Activated CD4-positive, alpha-beta T cell treated with anti-CD3 and anti-CD28 coated beads, Interleukin-2, amount 10 ng/mL, durations not matched to agents 7 days and 5 days (primary cell): ENCODE measurements around the gene IRAK1BP1. TPM values are rescaled to one million over a fixed set of nuclear protein-coding genes. Genes with fewer than 3 reads are reported as not detected.
"Not testable (repeated sequence)": the region's sequence is repeated elsewhere in the genome, so short reads cannot be mapped to it uniquely, and the experiment has no call there.

ENCODE experiments used
- CTCF ChIA-PET: fragments of 350-600 bp; sonication (Branson Sonifier 250); formaldehyde crosslinking; loops from one replicate; lab custom pipeline; 2021; ENCODE audit warnings: antibody characterized with exemption; lab: Charles Lee
- POLR2A ChIA-PET: fragments of 350-600 bp; sonication (Branson Sonifier 250); formaldehyde crosslinking; loops from one replicate; lab custom pipeline; 2021; ENCODE audit warnings: antibody characterized with exemption; lab: Charles Lee
- DNase-seq: peaks from one replicate; pipeline ENCODE4 v3.0.0-alpha.2; 2020
- H3K27ac Mint-ChIP-seq: one replicate; pipeline ENCODE4 v1.8.0; 2021; ENCODE audit warnings: mild to moderate bottlenecking, moderate library complexity, mixed read lengths
- H3K27me3 Mint-ChIP-seq: one replicate; pipeline ENCODE4 v1.8.0; 2021; ENCODE audit warnings: mixed read lengths
- H3K36me3 Mint-ChIP-seq: one replicate; pipeline ENCODE4 v1.8.0; 2021; ENCODE audit warnings: low read depth, mixed read lengths
- H3K4me1 Mint-ChIP-seq: one replicate; pipeline ENCODE4 v1.8.0; 2021; ENCODE audit warnings: mixed read lengths
- H3K4me3 Mint-ChIP-seq: one replicate; pipeline ENCODE4 v1.8.0; 2021; ENCODE audit warnings: mild to moderate bottlenecking, moderate library complexity, mixed read lengths
- H3K9me3 Mint-ChIP-seq: one replicate; pipeline ENCODE4 v1.8.0; 2021; ENCODE audit warnings: mixed read lengths
- total RNA-seq, 2 experiments: library from RNA; stranded (reverse); gene quantifications; one replicate each; pipeline ENCODE4 v1.2.3, GENCODE V29; 2021

Gene IRAK1BP1
- total RNA-seq, 2 experiments from 2014 or later, result 2.7 to 2.8 TPM

DNA sequence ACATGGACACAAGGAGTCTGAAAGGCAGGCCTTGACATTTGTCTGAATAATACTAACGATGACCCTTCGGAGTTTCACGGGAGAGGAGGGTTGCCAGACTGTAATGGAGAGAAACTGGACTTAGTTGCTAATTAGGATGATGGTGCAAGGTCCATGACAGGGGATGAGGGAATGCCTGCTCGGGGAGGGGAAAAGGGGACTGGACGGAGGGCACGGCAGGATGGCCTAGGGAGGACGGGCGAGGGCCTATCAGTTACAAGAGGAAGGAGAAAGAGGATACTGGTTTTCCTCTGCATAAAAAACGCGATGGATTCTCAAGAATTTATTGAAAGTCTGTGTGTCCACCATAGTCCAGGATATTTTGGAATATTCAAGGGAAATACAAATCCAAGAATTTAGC is 42.7 kb downstream of the IRAK1BP1 start:
- Mint-ChIP-seq H3K4me1 (peaks cover 14% of the 10 kb centered on the region), H3K36me3 (peaks cover 5% of the 10 kb centered on the region), H3K9me3 (no peaks in the 10 kb centered on the region), H3K4me3 (peak overlapping the region; percentile 43), H3K27ac (no peak overlapping the region), H3K27me3 (peaks cover 20% of the 10 kb centered on the region)
- ChIA-PET POLR2A (no interaction called here), CTCF (no interaction called here)
- DNase-seq, result no peak

DNA sequence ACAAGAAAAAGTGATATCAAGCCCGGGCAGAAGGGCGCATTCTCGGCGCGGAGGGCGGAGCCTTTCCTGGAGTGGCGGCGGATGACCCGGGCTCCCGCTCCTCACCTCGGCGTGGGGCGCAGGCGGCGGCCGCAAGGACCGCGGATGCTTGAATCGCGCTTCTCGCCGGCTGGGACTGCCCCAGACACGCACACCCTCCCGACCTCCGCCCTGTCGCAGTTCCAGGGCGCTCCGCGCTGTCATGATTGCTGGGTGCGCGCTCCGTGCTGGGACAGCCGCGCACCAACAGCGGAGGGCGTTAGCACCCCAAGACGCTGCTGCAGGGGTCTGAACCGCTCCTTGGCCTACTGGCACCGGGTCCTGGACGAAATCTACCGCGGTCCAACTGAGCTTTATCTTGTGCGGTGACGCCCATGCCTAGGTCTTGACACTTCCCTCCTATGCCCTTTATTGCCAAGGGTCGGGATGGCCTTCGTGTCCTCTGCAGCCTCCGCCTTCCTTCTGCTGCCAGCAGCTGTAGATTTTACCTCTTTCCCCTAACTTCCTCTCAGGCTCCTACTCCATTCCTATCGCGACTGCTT is 43.3 kb downstream of the IRAK1BP1 start:
- no peaks in the 10 kb centered on the region for H3K9me3 Mint-ChIP-seq
- H3K4me3 Mint-ChIP-seq, result peak overlapping the region; percentile 43
- peaks cover 20% of the 10 kb centered on the region for H3K27me3 Mint-ChIP-seq
- peaks cover 5% of the 10 kb centered on the region for H3K36me3 Mint-ChIP-seq
- H3K27ac Mint-ChIP-seq, result no peak overlapping the region
- peaks cover 14% of the 10 kb centered on the region for H3K4me1 Mint-ChIP-seq
- CTCF ChIA-PET, result no interaction called here
- DNase-seq, result peak; percentile 20
- POLR2A ChIA-PET, result no interaction called here

DNA sequence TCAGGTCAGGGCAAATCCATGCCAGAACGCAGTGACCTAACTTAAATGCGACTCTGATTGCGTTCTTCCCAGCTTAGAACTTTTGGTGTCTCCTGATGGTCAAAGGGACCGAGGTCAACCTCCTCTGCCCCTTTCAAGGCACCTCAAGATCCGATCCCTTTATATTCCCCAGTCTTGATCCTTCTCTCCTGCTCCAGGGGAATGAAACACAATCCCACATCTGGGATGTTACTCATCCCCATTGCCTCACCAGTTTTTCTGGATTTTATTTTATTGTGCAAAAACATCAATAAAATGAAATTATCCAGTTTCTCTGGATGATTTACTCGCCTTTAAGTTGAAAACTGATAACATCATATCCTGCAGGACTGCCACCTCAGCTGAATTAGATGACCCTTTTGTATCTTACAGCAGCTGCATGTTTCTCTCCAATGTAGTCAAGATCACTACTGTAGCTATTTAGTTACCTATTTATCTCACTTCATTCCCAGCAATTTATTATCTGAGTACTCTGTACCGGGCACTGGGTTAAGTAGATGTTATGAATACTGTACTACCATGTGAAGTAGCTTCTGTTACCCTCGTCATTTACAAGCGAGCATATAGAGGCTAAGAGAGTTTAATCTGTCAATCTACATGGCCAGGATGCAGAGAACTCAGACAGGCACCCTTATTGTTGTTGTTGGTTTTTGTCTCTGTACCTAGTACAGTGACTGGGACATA is 44.0 kb downstream of the IRAK1BP1 start:
- ChIA-PET CTCF (no interaction called here), POLR2A (no interaction called here)

DNA sequence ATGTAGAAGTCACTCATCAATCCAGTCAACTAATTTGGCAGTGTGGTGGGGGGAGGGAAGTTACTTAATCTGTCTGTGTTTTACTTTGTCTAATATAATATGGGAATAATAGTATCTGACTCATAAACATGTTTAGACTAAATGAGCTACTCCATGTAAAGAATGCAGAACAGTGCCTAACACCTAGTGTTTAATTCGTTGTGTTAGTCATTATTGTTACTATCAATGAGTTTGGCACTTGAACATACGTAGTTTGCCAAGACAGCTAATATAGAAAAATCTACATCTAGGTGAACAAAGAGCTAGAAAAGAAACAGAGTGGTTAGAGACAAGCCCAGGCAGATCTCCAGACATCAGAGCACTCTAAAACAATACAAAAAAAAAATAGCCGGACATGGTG is 49.1 kb downstream of the IRAK1BP1 start:
- no peak overlapping the region for H3K27ac Mint-ChIP-seq
- H3K4me1 Mint-ChIP-seq, result peaks cover 2% of the 10 kb centered on the region
- ChIA-PET CTCF (no interaction called here), POLR2A (no interaction called here)
- no peaks in the 10 kb centered on the region for H3K36me3 Mint-ChIP-seq
- peaks cover 8% of the 10 kb centered on the region for H3K27me3 Mint-ChIP-seq
- H3K4me3 Mint-ChIP-seq, result no peak overlapping the region
- no peak for DNase-seq
- peaks cover 22% of the 10 kb centered on the region for H3K9me3 Mint-ChIP-seq

More for the DNA sequence above, 44.0 kb downstream of the IRAK1BP1 start:
- Mint-ChIP-seq H3K4me3 (peak overlapping the region; percentile 43), H3K9me3 (peaks cover 3% of the 10 kb centered on the region), H3K27me3 (peaks cover 20% of the 10 kb centered on the region), H3K27ac (no peak overlapping the region), H3K36me3 (peaks cover 5% of the 10 kb centered on the region), H3K4me1 (peaks cover 14% of the 10 kb centered on the region)
- no peak for DNase-seq

DNA sequence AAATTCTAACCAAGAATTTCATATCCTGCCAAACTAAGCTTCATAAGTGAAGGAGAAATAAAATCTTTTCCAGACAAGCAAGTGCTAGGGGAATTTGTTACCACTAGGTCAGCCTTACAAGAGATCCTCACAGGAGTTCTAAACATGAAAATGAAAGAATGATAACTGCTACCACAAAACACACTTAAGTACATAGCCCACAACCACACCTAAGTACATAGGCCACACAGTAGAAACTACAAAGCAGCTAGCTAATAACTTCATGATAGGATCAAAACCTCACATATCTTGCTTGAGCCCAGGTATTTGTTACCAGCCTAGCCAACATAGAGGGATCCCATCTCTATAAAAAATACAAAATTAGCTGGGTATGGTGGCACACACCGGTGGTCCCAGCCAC is 50.4 kb downstream of the IRAK1BP1 start:
- H3K27me3 Mint-ChIP-seq, result no peaks in the 10 kb centered on the region
- H3K36me3 Mint-ChIP-seq, result no peaks in the 10 kb centered on the region
- H3K4me1 Mint-ChIP-seq, result peaks cover 2% of the 10 kb centered on the region
- DNase-seq, result no peak
- ChIA-PET POLR2A (no interaction called here), CTCF (no interaction called here)
- H3K27ac Mint-ChIP-seq, result no peak overlapping the region
- H3K9me3 Mint-ChIP-seq, result peaks cover 26% of the 10 kb centered on the region
- H3K4me3 Mint-ChIP-seq, result no peak overlapping the region

DNA sequence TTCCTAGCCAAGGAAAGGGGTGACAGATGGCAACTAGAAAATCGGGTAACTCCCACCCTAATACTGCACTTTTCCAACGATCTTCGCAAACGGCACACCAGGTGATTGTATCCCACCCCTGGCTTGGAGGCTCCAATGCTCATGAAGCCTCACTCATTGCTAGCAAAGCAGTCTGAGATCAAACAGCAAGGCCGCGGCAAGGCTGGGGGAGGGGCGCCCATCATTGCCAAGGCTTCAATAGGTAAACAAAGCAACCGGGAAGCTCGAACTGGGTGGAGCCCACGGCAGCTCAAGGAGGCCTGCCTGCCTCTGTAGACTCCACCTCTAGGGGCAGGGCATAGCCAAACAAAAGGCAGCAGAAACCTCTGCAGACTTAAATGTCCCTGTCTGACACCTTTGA is 53.8 kb downstream of the IRAK1BP1 start:
- DNase-seq, H3K4me1 Mint-ChIP-seq, CTCF ChIA-PET, H3K27me3 Mint-ChIP-seq, H3K4me3 Mint-ChIP-seq, H3K27ac Mint-ChIP-seq, H3K36me3 Mint-ChIP-seq, POLR2A ChIA-PET: not testable (repeated sequence)
- H3K9me3 Mint-ChIP-seq, result peaks cover 35% of the 10 kb centered on the region

DNA sequence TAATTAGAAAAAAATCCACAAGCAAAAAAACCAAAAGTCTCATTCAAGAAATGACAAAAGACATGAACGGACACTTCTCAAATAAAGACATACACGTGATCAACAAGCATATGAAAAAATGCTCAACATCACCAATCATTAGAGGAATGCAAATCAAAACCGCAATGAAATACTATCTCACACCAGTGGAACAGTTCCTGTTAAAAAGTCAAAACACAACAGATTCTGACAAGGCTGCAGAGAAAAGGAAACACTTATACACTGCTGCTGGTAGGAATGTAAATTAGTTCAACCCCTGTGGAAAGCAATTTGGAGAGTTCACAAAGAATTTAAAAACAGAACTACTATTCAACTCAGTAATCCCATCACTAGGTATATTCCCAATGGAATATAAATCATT is 58.0 kb downstream of the IRAK1BP1 start:
- H3K27me3 Mint-ChIP-seq, result peaks cover 10% of the 10 kb centered on the region
- CTCF ChIA-PET, result no interaction called here
- no peaks in the 10 kb centered on the region for H3K4me1 Mint-ChIP-seq
- peaks cover 24% of the 10 kb centered on the region for H3K9me3 Mint-ChIP-seq
- H3K27ac Mint-ChIP-seq, result no peak overlapping the region
- no peak overlapping the region for H3K4me3 Mint-ChIP-seq
- no peaks in the 10 kb centered on the region for H3K36me3 Mint-ChIP-seq
- POLR2A ChIA-PET, result no interaction called here
- DNase-seq, result no peak

DNA sequence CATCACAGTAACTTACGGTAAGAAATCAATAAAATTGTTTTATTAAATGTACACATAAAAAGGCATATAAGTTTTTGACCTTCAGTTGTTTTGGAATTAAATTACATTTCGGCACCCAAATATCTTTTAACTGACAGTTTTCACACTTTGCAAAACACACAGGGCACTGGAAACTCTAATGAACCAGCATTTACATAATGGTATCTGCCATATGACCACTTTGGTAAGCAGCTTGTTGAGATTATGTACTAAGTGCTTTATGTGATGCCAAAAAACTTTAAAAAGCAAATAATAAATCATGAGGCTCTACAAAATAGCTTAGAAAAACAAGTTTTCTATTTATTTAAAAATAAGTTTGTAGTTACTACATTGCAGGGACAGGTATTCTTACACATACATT is 68.2 kb downstream of the IRAK1BP1 start:
- no peak for DNase-seq
- H3K4me1 Mint-ChIP-seq, result no peaks in the 10 kb centered on the region
- H3K27me3 Mint-ChIP-seq, result no peaks in the 10 kb centered on the region
- peaks cover 15% of the 10 kb centered on the region for H3K36me3 Mint-ChIP-seq
- H3K27ac Mint-ChIP-seq, result no peak overlapping the region
- no peak overlapping the region for H3K4me3 Mint-ChIP-seq
- ChIA-PET POLR2A (no interaction called here), CTCF (no interaction called here)
- no peaks in the 10 kb centered on the region for H3K9me3 Mint-ChIP-seq

DNA sequence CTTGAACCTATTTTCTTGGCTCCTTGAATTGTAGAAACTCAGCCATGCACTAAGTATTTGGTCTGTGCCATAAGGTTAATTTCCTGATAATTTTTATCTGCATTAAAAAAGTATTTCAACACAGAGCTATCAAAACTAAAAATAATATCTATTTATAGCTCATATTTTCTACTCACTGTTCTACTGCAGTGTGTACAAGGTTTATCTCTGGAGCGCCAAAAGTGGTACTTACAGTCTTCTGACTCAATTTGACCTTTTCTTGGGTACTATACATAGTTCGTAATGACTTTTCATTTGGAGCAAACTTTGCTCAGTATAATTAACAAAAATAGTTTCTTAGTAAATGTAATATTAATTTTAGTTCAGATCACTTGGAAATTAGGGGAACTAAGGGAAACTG is 69.2 kb downstream of the IRAK1BP1 start:
- ChIA-PET POLR2A (no interaction called here), CTCF (no interaction called here)
- Mint-ChIP-seq H3K9me3 (no peaks in the 10 kb centered on the region), H3K27me3 (no peaks in the 10 kb centered on the region), H3K27ac (no peak overlapping the region), H3K4me3 (no peak overlapping the region), H3K4me1 (no peaks in the 10 kb centered on the region), H3K36me3 (peaks cover 24% of the 10 kb centered on the region)
- no peak for DNase-seq

DNA sequence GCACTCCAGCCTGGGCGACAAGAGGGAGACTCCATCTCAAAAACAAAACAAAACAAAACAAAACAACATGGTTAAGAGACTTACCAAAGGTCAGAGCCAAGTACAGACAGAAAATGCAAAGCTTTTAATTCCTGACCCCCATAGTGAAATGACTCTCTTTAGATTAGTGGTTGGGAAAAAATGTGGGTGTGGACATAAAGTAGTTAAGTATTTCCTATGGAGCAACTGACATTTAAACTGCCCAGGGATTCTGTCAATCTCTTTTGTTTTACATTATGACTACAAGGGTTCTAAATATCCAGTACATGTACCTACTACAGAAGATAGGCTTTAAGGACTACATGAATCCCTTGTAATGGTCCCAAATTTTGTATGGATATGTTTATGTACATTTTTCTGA is 75.1 kb downstream of the IRAK1BP1 start:
- ChIA-PET POLR2A (interaction anchor here (0.6 kb wide), 1 partner anchor 35 kb away, joined by 5 read pairs; no protein-coding TSS in a partner anchor), CTCF (interaction anchor here (1.1 kb wide), 1 partner anchor 18 kb away, joined by 3 read pairs; no protein-coding TSS in a partner anchor)
- DNase-seq, result no peak
- Mint-ChIP-seq H3K4me1 (no peaks in the 10 kb centered on the region), H3K9me3 (no peaks in the 10 kb centered on the region), H3K36me3 (peaks cover 59% of the 10 kb centered on the region), H3K27ac (no peak overlapping the region), H3K4me3 (no peak overlapping the region), H3K27me3 (no peaks in the 10 kb centered on the region)

DNA sequence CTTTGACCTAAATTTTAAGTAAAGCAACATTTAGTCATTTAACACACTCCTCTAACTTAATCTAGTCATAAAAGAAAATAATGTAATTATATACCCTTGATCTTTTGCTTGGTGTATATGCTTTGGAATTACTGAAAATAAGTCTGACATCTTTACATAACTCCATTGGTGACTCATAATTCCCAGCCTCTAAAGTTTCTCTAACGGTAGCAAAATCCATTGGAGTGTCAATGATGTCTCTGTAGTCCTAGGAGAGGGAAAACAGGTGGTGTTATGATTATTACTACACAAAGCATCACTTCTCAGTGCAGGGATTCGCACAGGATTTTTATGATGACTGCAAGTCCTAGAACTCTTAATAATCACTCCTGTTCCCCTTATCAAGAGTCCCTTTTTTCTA is 80.2 kb downstream of the IRAK1BP1 start:
- Mint-ChIP-seq H3K4me1 (no peaks in the 10 kb centered on the region), H3K27ac (no peak overlapping the region), H3K36me3 (peaks cover 77% of the 10 kb centered on the region), H3K9me3 (peaks cover 26% of the 10 kb centered on the region), H3K27me3 (no peaks in the 10 kb centered on the region), H3K4me3 (no peak overlapping the region)
- DNase-seq, result no peak
- POLR2A ChIA-PET, result no interaction called here
- CTCF ChIA-PET, result no interaction called here

DNA sequence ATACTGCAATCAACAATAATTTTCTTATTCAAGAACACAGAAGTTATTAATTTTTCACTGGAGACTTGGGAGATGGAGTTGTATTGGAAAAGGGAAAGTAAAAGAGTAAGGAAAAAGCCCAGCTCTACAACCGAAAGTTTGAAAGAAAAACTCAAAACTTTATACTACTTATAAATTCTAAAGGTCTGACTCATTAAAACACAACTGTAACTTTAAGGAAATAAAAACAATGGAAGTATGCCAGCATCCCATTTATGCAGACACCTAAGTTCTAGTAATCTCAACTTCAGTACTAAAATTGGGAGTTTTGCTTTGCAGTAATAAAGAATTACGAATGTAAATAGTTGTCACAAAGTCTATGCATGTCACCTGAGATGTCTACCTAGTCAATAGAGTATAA is 80.6 kb downstream of the IRAK1BP1 start:
- no peak overlapping the region for H3K4me3 Mint-ChIP-seq
- no peak for DNase-seq
- no peaks in the 10 kb centered on the region for H3K27me3 Mint-ChIP-seq
- ChIA-PET CTCF (no interaction called here), POLR2A (no interaction called here)
- peaks cover 28% of the 10 kb centered on the region for H3K9me3 Mint-ChIP-seq
- H3K27ac Mint-ChIP-seq, result no peak overlapping the region
- peaks cover 80% of the 10 kb centered on the region for H3K36me3 Mint-ChIP-seq
- H3K4me1 Mint-ChIP-seq, result no peaks in the 10 kb centered on the region

DNA sequence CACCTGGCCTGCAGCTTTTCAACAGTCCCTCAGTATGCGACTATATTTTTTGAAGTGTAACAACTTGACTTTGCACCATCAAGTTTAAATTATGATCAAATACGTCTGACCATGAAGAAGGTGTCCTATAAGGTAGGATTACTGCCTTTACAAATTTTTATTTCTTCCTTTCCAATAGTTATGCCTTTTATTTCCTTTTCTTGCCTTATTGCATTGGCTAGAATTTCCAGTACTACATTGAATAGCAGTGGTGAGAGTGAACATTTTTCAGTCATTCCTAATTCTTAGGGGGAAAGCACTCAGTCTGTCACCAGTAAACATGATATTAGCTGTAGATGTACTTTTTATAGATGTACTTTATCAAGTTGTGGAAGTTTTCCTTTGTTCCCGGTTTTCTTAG is 81.4 kb downstream of the IRAK1BP1 start:
- Mint-ChIP-seq H3K36me3 (peaks cover 82% of the 10 kb centered on the region), H3K27ac (no peak overlapping the region), H3K27me3 (no peaks in the 10 kb centered on the region), H3K4me1 (no peaks in the 10 kb centered on the region), H3K9me3 (peaks cover 34% of the 10 kb centered on the region), H3K4me3 (no peak overlapping the region)
- ChIA-PET CTCF (no interaction called here), POLR2A (no interaction called here)
- no peak for DNase-seq
